HG03521 (cell line): ENCODE data around the gene CDK19.
"Not testable (repeated sequence)": the region's sequence is repeated elsewhere in the genome, so short reads cannot be mapped to it uniquely, and the experiment has no call there.

Source experiments
- ATAC-seq: cut with Tn5 transposase; IDR thresholded peaks from one replicate; pipeline ENCODE4 v1.9.1; 2021; ENCODE audit warnings: mild to moderate bottlenecking, moderate library complexity; ENCODE audit not compliant: unreplicated experiment

The CDK19 gene

GRCh38 chr6:110761371-110761770 lies 53.9 kb downstream of the CDK19 start:
- no peak for ATAC-seq

- ATAC-seq = no peak
Measured at GRCh38 chr6:110760589-110760988, 54.7 kb downstream of the CDK19 start.

- ATAC-seq = not testable (repeated sequence)
Measured at GRCh38 chr6:110760098-110760497, 55.2 kb downstream of the CDK19 start.

GRCh38 chr6:110757926-110758325 lies 57.3 kb downstream of the CDK19 start:
- no peak for ATAC-seq

GRCh38 chr6:110756817-110757216 lies 58.5 kb downstream of the CDK19 start:
- no peak for ATAC-seq

GRCh38 chr6:110755411-110755834 lies 59.8 kb downstream of the CDK19 start:
- ATAC-seq = no peak

GRCh38 chr6:110753936-110754668 lies 61.2 kb downstream of the CDK19 start:
- ATAC-seq = not testable (repeated sequence)

GRCh38 chr6:110748453-110748852 lies 66.8 kb downstream of the CDK19 start:
- no peak for ATAC-seq

- no peak for ATAC-seq
Measured at GRCh38 chr6:110746680-110747079, 68.6 kb downstream of the CDK19 start.

- no peak for ATAC-seq
Measured at GRCh38 chr6:110744991-110745390, 70.3 kb downstream of the CDK19 start.

GRCh38 chr6:110742552-110742951 lies 72.7 kb downstream of the CDK19 start:
- ATAC-seq = not testable (repeated sequence)

GRCh38 chr6:110741517-110741916 lies 73.8 kb downstream of the CDK19 start:
- ATAC-seq = no peak

GRCh38 chr6:110738899-110739365 lies 76.3 kb downstream of the CDK19 start:
- ATAC-seq = no peak

- no peak for ATAC-seq
Measured at GRCh38 chr6:110735666-110736065, 79.6 kb downstream of the CDK19 start.

GRCh38 chr6:110731898-110732297 lies 83.4 kb downstream of the CDK19 start:
- ATAC-seq = no peak

- ATAC-seq = no peak
Measured at GRCh38 chr6:110731196-110731595, 84.1 kb downstream of the CDK19 start.

- no peak for ATAC-seq
Measured at GRCh38 chr6:110728501-110728900, 86.8 kb downstream of the CDK19 start.

GRCh38 chr6:110723017-110723416 lies 92.3 kb downstream of the CDK19 start:
- no peak for ATAC-seq

- no peak for ATAC-seq
Measured at GRCh38 chr6:110720066-110720465, 95.2 kb downstream of the CDK19 start.

- not testable (repeated sequence) for ATAC-seq
Measured at GRCh38 chr6:110719601-110720000, 95.7 kb downstream of the CDK19 start.

GRCh38 chr6:110714143-110714542 lies 101.1 kb downstream of the CDK19 start:
- ATAC-seq = no peak

- ATAC-seq = no peak
Measured at GRCh38 chr6:110712238-110712637, 103.0 kb downstream of the CDK19 start.

GRCh38 chr6:110710115-110710514 lies 105.2 kb downstream of the CDK19 start:
- no peak for ATAC-seq
